HG03135 (cell line): ENCODE measurements around the gene ZNF841.
"Not testable (repeated sequence)": the region's sequence is repeated elsewhere in the genome, so short reads cannot be mapped to it uniquely, and the experiment has no call there.

Experiments
- ATAC-seq: cut with Tn5 transposase; IDR thresholded peaks from one replicate; pipeline ENCODE4 v1.9.1; 2021; ENCODE audit warnings: mild to moderate bottlenecking, moderate library complexity; ENCODE audit not compliant: unreplicated experiment

The ZNF841 gene

GRCh38 chr19:52069653-52070052 is 25.9 kb downstream of the ZNF841 start:
- no peak for ATAC-seq

GRCh38 chr19:52066258-52066863 is 29.2 kb downstream of the ZNF841 start:
- ATAC-seq, result no peak

- no peak for ATAC-seq
Measured at GRCh38 chr19:52065399-52065798, 30.2 kb downstream of the ZNF841 start.

GRCh38 chr19:52056480-52056879 is 39.1 kb downstream of the ZNF841 start:
- ATAC-seq, result not testable (repeated sequence)

- not testable (repeated sequence) for ATAC-seq
Measured at GRCh38 chr19:52051736-52052135, 43.8 kb downstream of the ZNF841 start.

- ATAC-seq, result peak; percentile 86
Measured at GRCh38 chr19:52048555-52049501, 46.7 kb downstream of the ZNF841 start, which contains the start of gene ZNF432. ZNF432 (minus strand) TSS chr19:52048838; CDS start chr19:52046868, 1,970 bp downstream.

- no peak for ATAC-seq
Measured at GRCh38 chr19:52039169-52039568, 56.4 kb downstream of the ZNF841 start.

GRCh38 chr19:52034051-52034728 is 61.4 kb downstream of the ZNF841 start:
- no peak for ATAC-seq

- peak; percentile 34 for ATAC-seq
Measured at GRCh38 chr19:52028780-52029123, 66.8 kb downstream of the ZNF841 start.

- ATAC-seq, result peak; percentile 78
Measured at GRCh38 chr19:52028027-52028779, 67.4 kb downstream of the ZNF841 start, which contains the start of gene ZNF614. ZNF614 (minus strand) TSS chr19:52028379; CDS start chr19:52025745, 2,634 bp downstream.

- ATAC-seq, result not testable (repeated sequence)
Measured at GRCh38 chr19:52026255-52026990, 69.1 kb downstream of the ZNF841 start.

GRCh38 chr19:52024478-52024877 is 71.1 kb downstream of the ZNF841 start:
- ATAC-seq, result not testable (repeated sequence)

GRCh38 chr19:52022193-52022592 is 73.4 kb downstream of the ZNF841 start:
- no peak for ATAC-seq

- ATAC-seq, result no peak
Measured at GRCh38 chr19:52020506-52020905, 75.1 kb downstream of the ZNF841 start.
